ENCODE data around the gene RAVER2.

RAVER2 gene

GRCh38 chr1:64881281-64881680 is 136.4 kb downstream of the RAVER2 start:
- DNase-seq = no peak
